WTC11 (cell line): ENCODE data around the gene SH3BGRL3. TPM values are rescaled to one million over a fixed set of nuclear protein-coding genes. Genes with fewer than 3 reads are reported as not detected.
A peak's percentile ranks its signal among the peaks of the same experiment; 100 is the strongest.

Experiments
- ATAC-seq: fragments of 200-7000 bp; cut with Tn5 transposase; 2 replicates; pipeline ENCODE4 v1.10.0; 2021; ENCODE audit warnings: mild to moderate bottlenecking, moderate library complexity
- CTCF ChIA-PET: fragments of 300-600 bp; sonication (Branson Sonifier 250); formaldehyde crosslinking; loops from one replicate; lab custom pipeline; 2021; ENCODE audit warnings: antibody characterized with exemption; lab: Charles Lee
- POLR2A ChIA-PET: fragments of 350-600 bp; sonication (Branson Sonifier 250); formaldehyde crosslinking; loops from one replicate; lab custom pipeline; 2021; ENCODE audit warnings: antibody characterized with exemption; lab: Charles Lee
- DNase-seq: peaks from one replicate; pipeline ENCODE4 v3.0.0; 2021; ENCODE audit warnings: low spot score
- H3K27ac Mint-ChIP-seq: 2 replicates; pipeline ENCODE4 v1.8.0; 2021; ENCODE audit warnings: mixed read lengths
- H3K27me3 Mint-ChIP-seq: 2 replicates; pipeline ENCODE4 v1.8.0; 2021; ENCODE audit warnings: low read depth, mild to moderate bottlenecking, moderate library complexity, mixed read lengths
- H3K36me3 Mint-ChIP-seq: 2 replicates; pipeline ENCODE4 v1.8.0; 2021; ENCODE audit warnings: mixed read lengths
- H3K4me1 Mint-ChIP-seq: 2 replicates; pipeline ENCODE4 v1.8.0; 2022; ENCODE audit warnings: mixed read lengths
- H3K4me3 Mint-ChIP-seq: 2 replicates; pipeline ENCODE4 v1.8.0; 2021; ENCODE audit warnings: mild to moderate bottlenecking, moderate library complexity, mixed read lengths
- H3K9me3 Mint-ChIP-seq: 2 replicates; pipeline ENCODE4 v1.8.0; 2021; ENCODE audit warnings: mixed read lengths
- CREB1 ChIP-seq: sonication (generic); formaldehyde crosslinking; IDR thresholded peaks from 2 replicates; pipeline ENCODE4 v1.8.0; 2023; ENCODE audit warnings: mild to moderate bottlenecking, missing genetic modification reagents
- ELF4 ChIP-seq: sonication (generic); formaldehyde crosslinking; IDR thresholded peaks from 2 replicates; pipeline ENCODE4 v1.8.1; 2022; ENCODE audit warnings: low read depth, mild to moderate bottlenecking, moderate library complexity, missing genetic modification reagents
- ESRRA ChIP-seq: sonication (generic); formaldehyde crosslinking; IDR thresholded peaks from 2 replicates; pipeline ENCODE4 v1.8.1; 2022; ENCODE audit warnings: mild to moderate bottlenecking, missing genetic modification reagents, borderline replicate concordance
- MYBL2 ChIP-seq: sonication (generic); formaldehyde crosslinking; IDR thresholded peaks from 2 replicates; pipeline ENCODE4 v1.8.1; 2023; ENCODE audit warnings: mild to moderate bottlenecking, moderate library complexity, missing genetic modification reagents
- NFATC4 ChIP-seq: fragments of 250-450 bp; sonication (Bioruptor Pico); IDR thresholded peaks from 2 replicates; pipeline ENCODE4 v1.9.0; 2021; ENCODE audit warnings: mild to moderate bottlenecking
- NR2C2 ChIP-seq: sonication (generic); formaldehyde crosslinking; IDR thresholded peaks from 2 replicates; pipeline ENCODE4 v1.8.0; 2022; ENCODE audit warnings: mild to moderate bottlenecking, missing genetic modification reagents
- SP1 ChIP-seq: sonication (generic); formaldehyde crosslinking; conservative IDR thresholded peaks from 2 replicates; pipeline ENCODE4 v1.8.1; 2022; ENCODE audit warnings: missing genetic modification reagents
- ZBTB43 ChIP-seq: sonication (generic); formaldehyde crosslinking; IDR thresholded peaks from 2 replicates; pipeline ENCODE4 v1.8.1; 2023; ENCODE audit warnings: mild to moderate bottlenecking, missing genetic modification reagents
- ZMAT4 ChIP-seq: fragments of 250-450 bp; sonication (Bioruptor Pico); IDR thresholded peaks from 2 replicates; pipeline ENCODE4 v1.9.0; 2021; ENCODE audit warnings: mild to moderate bottlenecking
- ZNF671 ChIP-seq: fragments of 250-450 bp; sonication (Bioruptor Pico); IDR thresholded peaks from 2 replicates; pipeline ENCODE4 v1.8.0; 2021; ENCODE audit warnings: mild to moderate bottlenecking
- total RNA-seq: library from RNA; stranded (reverse); gene quantifications from 3 replicates; pipeline ENCODE4 v1.2.3, GENCODE V29; 2021
- TF ChIP-seq, protein P1 (sequence below): sonication (generic); formaldehyde crosslinking; IDR thresholded peaks from 2 replicates; pipeline ENCODE4 v1.8.1; 2023; ENCODE audit warnings: mild to moderate bottlenecking, missing genetic modification reagents, moderate library complexity
- TF ChIP-seq, protein P2 (sequence below): sonication (generic); formaldehyde crosslinking; IDR thresholded peaks from 2 replicates; pipeline ENCODE4 v1.8.1; 2022; ENCODE audit warnings: low read depth, missing genetic modification reagents, borderline replicate concordance
- TF ChIP-seq, protein P3 (sequence below): fragments of 250-450 bp; sonication (Bioruptor Pico); IDR thresholded peaks from 2 replicates; pipeline ENCODE4 v1.8.0; 2021; ENCODE audit warnings: mild to moderate bottlenecking
- TF ChIP-seq, protein P4 (sequence below): fragments of 250-450 bp; sonication (Bioruptor Pico); IDR thresholded peaks from 2 replicates; pipeline ENCODE4 v1.9.0; 2021; ENCODE audit warnings: mild to moderate bottlenecking, borderline replicate concordance
- TF ChIP-seq, protein P5 (sequence below): sonication (generic); formaldehyde crosslinking; IDR thresholded peaks from 2 replicates; pipeline ENCODE4 v1.8.0; 2023; ENCODE audit warnings: mild to moderate bottlenecking, missing genetic modification reagents
- TF ChIP-seq, protein P6 (sequence below): sonication (generic); formaldehyde crosslinking; IDR thresholded peaks from 2 replicates; pipeline ENCODE4 v1.8.0; 2022; ENCODE audit warnings: mild to moderate bottlenecking, missing genetic modification reagents

The SH3BGRL3 gene
- total RNA-seq, 1 experiment from 2014 or later = 70.8 TPM

GRCh38 chr1:26278724-26279455 lies 996 bp upstream of the SH3BGRL3 start (continued):
- no peak for TF ChIP-seq CREB1 (CRISPR knock-in tag)
- TF ChIP-seq, protein P1, sequence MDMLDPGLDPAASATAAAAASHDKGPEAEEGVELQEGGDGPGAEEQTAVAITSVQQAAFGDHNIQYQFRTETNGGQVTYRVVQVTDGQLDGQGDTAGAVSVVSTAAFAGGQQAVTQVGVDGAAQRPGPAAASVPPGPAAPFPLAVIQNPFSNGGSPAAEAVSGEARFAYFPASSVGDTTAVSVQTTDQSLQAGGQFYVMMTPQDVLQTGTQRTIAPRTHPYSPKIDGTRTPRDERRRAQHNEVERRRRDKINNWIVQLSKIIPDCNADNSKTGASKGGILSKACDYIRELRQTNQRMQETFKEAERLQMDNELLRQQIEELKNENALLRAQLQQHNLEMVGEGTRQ (CRISPR knock-in tag) = no peak
- TF ChIP-seq, protein P2, sequence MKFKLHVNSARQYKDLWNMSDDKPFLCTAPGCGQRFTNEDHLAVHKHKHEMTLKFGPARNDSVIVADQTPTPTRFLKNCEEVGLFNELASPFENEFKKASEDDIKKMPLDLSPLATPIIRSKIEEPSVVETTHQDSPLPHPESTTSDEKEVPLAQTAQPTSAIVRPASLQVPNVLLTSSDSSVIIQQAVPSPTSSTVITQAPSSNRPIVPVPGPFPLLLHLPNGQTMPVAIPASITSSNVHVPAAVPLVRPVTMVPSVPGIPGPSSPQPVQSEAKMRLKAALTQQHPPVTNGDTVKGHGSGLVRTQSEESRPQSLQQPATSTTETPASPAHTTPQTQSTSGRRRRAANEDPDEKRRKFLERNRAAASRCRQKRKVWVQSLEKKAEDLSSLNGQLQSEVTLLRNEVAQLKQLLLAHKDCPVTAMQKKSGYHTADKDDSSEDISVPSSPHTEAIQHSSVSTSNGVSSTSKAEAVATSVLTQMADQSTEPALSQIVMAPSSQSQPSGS (CRISPR knock-in tag) = no peak
- TF ChIP-seq ELF4 (CRISPR knock-in tag) = no peak
- TF ChIP-seq, protein P3, sequence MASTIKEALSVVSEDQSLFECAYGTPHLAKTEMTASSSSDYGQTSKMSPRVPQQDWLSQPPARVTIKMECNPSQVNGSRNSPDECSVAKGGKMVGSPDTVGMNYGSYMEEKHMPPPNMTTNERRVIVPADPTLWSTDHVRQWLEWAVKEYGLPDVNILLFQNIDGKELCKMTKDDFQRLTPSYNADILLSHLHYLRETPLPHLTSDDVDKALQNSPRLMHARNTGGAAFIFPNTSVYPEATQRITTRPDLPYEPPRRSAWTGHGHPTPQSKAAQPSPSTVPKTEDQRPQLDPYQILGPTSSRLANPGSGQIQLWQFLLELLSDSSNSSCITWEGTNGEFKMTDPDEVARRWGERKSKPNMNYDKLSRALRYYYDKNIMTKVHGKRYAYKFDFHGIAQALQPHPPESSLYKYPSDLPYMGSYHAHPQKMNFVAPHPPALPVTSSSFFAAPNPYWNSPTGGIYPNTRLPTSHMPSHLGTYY = no peak
- no peak; the same call in 1 of the 2 replicates for TF ChIP-seq SP1 (CRISPR knock-in tag)
- TF ChIP-seq NFATC4 = no peak
- TF ChIP-seq ZBTB43 (CRISPR knock-in tag) = no peak
- no peak for TF ChIP-seq ZNF671 (CRISPR knock-in tag)
- no peak for TF ChIP-seq MYBL2
- TF ChIP-seq, protein P4, sequence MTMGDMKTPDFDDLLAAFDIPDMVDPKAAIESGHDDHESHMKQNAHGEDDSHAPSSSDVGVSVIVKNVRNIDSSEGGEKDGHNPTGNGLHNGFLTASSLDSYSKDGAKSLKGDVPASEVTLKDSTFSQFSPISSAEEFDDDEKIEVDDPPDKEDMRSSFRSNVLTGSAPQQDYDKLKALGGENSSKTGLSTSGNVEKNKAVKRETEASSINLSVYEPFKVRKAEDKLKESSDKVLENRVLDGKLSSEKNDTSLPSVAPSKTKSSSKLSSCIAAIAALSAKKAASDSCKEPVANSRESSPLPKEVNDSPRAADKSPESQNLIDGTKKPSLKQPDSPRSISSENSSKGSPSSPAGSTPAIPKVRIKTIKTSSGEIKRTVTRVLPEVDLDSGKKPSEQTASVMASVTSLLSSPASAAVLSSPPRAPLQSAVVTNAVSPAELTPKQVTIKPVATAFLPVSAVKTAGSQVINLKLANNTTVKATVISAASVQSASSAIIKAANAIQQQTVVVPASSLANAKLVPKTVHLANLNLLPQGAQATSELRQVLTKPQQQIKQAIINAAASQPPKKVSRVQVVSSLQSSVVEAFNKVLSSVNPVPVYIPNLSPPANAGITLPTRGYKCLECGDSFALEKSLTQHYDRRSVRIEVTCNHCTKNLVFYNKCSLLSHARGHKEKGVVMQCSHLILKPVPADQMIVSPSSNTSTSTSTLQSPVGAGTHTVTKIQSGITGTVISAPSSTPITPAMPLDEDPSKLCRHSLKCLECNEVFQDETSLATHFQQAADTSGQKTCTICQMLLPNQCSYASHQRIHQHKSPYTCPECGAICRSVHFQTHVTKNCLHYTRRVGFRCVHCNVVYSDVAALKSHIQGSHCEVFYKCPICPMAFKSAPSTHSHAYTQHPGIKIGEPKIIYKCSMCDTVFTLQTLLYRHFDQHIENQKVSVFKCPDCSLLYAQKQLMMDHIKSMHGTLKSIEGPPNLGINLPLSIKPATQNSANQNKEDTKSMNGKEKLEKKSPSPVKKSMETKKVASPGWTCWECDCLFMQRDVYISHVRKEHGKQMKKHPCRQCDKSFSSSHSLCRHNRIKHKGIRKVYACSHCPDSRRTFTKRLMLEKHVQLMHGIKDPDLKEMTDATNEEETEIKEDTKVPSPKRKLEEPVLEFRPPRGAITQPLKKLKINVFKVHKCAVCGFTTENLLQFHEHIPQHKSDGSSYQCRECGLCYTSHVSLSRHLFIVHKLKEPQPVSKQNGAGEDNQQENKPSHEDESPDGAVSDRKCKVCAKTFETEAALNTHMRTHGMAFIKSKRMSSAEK (CRISPR knock-in tag) = no peak

DNA sequence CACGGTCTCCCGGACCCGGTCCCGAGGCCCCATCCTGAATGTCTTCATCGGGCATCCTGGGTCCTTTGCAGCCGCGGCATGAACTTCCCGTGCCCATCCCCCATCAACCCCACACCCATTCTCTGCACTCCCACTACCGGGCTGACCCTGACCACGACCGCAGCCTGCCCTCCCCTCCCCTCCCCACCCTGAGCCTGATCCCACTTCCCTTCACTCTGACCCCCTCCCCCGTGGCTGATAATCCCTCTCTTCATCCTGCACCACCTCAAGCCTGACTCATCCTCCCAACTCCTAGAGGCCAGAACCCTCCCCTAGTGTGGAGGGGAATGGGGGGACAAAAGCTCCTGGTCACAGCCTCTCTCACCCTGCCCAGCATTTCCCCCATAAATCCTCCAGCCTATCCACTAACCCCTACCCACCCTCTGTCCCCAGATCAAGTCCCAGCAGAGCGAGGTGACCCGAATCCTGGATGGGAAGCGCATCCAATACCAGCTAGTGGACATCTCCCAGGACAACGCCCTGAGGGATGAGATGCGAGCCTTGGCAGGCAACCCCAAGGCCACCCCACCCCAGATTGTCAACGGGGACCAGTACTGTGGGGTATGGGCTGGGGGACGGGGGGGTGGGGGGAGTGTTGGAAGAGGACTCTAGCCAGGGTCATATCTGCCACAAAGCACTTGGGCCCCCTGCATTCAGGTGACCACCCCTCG lies 602 bp downstream of the SH3BGRL3 start:
- peaks cover 45% of the 10 kb centered on the region for H3K4me1 Mint-ChIP-seq
- ATAC-seq = no peak
- TF ChIP-seq, protein P5, sequence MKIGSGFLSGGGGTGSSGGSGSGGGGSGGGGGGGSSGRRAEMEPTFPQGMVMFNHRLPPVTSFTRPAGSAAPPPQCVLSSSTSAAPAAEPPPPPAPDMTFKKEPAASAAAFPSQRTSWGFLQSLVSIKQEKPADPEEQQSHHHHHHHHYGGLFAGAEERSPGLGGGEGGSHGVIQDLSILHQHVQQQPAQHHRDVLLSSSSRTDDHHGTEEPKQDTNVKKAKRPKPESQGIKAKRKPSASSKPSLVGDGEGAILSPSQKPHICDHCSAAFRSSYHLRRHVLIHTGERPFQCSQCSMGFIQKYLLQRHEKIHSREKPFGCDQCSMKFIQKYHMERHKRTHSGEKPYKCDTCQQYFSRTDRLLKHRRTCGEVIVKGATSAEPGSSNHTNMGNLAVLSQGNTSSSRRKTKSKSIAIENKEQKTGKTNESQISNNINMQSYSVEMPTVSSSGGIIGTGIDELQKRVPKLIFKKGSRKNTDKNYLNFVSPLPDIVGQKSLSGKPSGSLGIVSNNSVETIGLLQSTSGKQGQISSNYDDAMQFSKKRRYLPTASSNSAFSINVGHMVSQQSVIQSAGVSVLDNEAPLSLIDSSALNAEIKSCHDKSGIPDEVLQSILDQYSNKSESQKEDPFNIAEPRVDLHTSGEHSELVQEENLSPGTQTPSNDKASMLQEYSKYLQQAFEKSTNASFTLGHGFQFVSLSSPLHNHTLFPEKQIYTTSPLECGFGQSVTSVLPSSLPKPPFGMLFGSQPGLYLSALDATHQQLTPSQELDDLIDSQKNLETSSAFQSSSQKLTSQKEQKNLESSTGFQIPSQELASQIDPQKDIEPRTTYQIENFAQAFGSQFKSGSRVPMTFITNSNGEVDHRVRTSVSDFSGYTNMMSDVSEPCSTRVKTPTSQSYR (CRISPR knock-in tag) = 0 out of 2 replicates have a peak, but pooled peaks have one; percentile 12
- TF ChIP-seq NR2C2 (CRISPR knock-in tag) (no peak), ESRRA (peak; percentile 21; the same call in 1 of the 2 replicates), ZMAT4 (CRISPR knock-in tag) (no peak)
- TF ChIP-seq, protein P6, sequence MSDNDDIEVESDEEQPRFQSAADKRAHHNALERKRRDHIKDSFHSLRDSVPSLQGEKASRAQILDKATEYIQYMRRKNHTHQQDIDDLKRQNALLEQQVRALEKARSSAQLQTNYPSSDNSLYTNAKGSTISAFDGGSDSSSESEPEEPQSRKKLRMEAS = no peak
- ChIA-PET POLR2A (no interaction called here), CTCF (interaction anchor here (0.6 to 11.1 kb wide), 15 partner anchors 10 to 245 kb away, joined by 3 to 306 read pairs (median 5); partner anchors contain the start of genes CATSPER4, CD52, CEP85 and CNKSR1)
- peaks cover 33% of the 10 kb centered on the region for H3K36me3 Mint-ChIP-seq
- H3K9me3 Mint-ChIP-seq = no peaks in the 10 kb centered on the region
- H3K4me3 Mint-ChIP-seq = peak overlapping the region; percentile 85
- H3K27ac Mint-ChIP-seq = no peak overlapping the region; the same call in 1 of the 2 replicates
- DNase-seq = no peak
- H3K27me3 Mint-ChIP-seq = no peaks in the 10 kb centered on the region
